ENCODE measurements around the gene USP34. TPM values are rescaled to one million over a fixed set of nuclear protein-coding genes. Genes with fewer than 3 reads are reported as not detected.

Gene USP34
- total RNA-seq, 1 experiment from 2014 or later: 76.3 TPM

DNA sequence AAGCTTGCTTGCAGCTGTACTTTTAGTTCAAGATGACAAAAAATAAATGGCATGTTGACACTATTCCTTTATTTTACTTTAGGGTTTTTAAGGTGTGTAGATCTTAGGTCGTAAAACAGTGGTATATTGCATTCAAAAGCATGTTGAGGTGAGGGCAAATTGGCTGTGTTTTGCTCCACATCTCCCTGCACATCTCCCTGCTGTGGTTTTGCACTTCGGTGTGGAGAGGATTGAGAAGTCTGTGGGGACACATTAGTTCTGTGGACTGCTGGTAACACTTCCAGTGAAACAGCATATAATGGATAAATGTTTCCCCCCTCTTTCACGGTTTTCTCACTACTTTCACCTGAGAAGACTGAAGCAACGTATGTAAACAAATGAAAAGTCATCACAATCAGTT lies 283.8 kb downstream of the USP34 start:
- Histone ChIP-seq H4K20me1 (ENCODE audit: insufficient read depth) (no peaks in the 10 kb centered on the region; the same call in 1 of the 2 replicates), H3K9me2 (ENCODE audit: insufficient read depth) (no peaks in the 10 kb centered on the region), H3K4me3 (replicated peaks in 1 of 2; ENCODE audit: low read depth in 1 of 2, low read length in 2 of 2) (no peak overlapping the region), H3K9ac (ENCODE audit: low read length) (no peak overlapping the region), H3K36me3 (ENCODE audit: control insufficient read depth in 1 of 2, insufficient read depth in 2 of 2, low read length in 2 of 2) (peaks cover 39 to 73% of the 10 kb centered on the region in 2 experiments), H2AFZ (ENCODE audit: low read depth, low read length, poor library complexity, severe bottlenecking) (no peak overlapping the region), H3K4me1 (ENCODE audit: control insufficient read depth in 1 of 2, insufficient read depth in 2 of 2, low read length in 2 of 2) (no peaks in the 10 kb centered on the region), H3K4me2 (ENCODE audit: low read length) (no peak overlapping the region), H3K27me3 (ENCODE audit: insufficient read depth, low read length) (no peaks in the 10 kb centered on the region), H3K79me2 (ENCODE audit: insufficient read depth, low read length) (peaks cover 5% of the 10 kb centered on the region), H3K27ac (ENCODE audit: low read depth, low read length) (no peak overlapping the region), H3K9me3 (ENCODE audit: control insufficient read depth in 1 of 2, insufficient read depth in 1 of 2, low read depth in 1 of 2, low read length in 2 of 2) (no peaks in the 10 kb centered on the region)
- TF ChIP-seq POLR2A (IDR thresholded peaks at IDR 0.05; ENCODE audit: borderline replicate concordance, extremely low read depth, insufficient read depth, insufficient read length) (no peak), POLR2AphosphoS5 (IDR thresholded peaks at IDR 0.05; ENCODE audit: low read depth, low read length) (no peak), YY1 (IDR thresholded peaks at IDR 0.05; ENCODE audit: extremely low read depth, insufficient replicate concordance, low read depth, low read length) (no peak), EGR1 (IDR thresholded peaks at IDR 0.05; ENCODE audit: low read depth) (no peak), CEBPB (IDR thresholded peaks at IDR 0.05; ENCODE audit: low read depth) (no peak), EZH2phosphoT487 (IDR thresholded peaks at IDR 0.05; ENCODE audit: borderline replicate concordance) (no peak), TCF7L2 (IDR thresholded peaks at IDR 0.05; ENCODE audit: borderline replicate concordance, extremely low read depth, insufficient read depth, insufficient read length) (no peak), JUND (IDR thresholded peaks at IDR 0.05) (no peak), ELF1 (IDR thresholded peaks at IDR 0.05; ENCODE audit: borderline replicate concordance, low read depth) (no peak), FOSL1 (IDR thresholded peaks at IDR 0.05; ENCODE audit: low read depth) (no peak), SRF (IDR thresholded peaks at IDR 0.05; ENCODE audit: low read depth) (no peak), ZNF274 (IDR thresholded peaks at IDR 0.05; ENCODE audit: low read depth, low read length) (no peak), ZFX (IDR thresholded peaks at IDR 0.05) (no peak), EZH2 (IDR thresholded peaks at IDR 0.05) (no peak), CBX3 (IDR thresholded peaks at IDR 0.05; ENCODE audit: low read depth) (no peak)
- TF ChIP-seq, protein P1, sequence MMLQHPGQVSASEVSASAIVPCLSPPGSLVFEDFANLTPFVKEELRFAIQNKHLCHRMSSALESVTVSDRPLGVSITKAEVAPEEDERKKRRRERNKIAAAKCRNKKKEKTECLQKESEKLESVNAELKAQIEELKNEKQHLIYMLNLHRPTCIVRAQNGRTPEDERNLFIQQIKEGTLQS (IDR thresholded peaks at IDR 0.05): no peak
- TF ChIP-seq, protein P2, sequence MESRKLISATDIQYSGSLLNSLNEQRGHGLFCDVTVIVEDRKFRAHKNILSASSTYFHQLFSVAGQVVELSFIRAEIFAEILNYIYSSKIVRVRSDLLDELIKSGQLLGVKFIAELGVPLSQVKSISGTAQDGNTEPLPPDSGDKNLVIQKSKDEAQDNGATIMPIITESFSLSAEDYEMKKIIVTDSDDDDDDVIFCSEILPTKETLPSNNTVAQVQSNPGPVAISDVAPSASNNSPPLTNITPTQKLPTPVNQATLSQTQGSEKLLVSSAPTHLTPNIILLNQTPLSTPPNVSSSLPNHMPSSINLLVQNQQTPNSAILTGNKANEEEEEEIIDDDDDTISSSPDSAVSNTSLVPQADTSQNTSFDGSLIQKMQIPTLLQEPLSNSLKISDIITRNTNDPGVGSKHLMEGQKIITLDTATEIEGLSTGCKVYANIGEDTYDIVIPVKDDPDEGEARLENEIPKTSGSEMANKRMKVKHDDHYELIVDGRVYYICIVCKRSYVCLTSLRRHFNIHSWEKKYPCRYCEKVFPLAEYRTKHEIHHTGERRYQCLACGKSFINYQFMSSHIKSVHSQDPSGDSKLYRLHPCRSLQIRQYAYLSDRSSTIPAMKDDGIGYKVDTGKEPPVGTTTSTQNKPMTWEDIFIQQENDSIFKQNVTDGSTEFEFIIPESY (IDR thresholded peaks at IDR 0.05; ENCODE audit: extremely low read depth, insufficient replicate concordance, low read length): no peak
- TF ChIP-seq, protein P3, sequence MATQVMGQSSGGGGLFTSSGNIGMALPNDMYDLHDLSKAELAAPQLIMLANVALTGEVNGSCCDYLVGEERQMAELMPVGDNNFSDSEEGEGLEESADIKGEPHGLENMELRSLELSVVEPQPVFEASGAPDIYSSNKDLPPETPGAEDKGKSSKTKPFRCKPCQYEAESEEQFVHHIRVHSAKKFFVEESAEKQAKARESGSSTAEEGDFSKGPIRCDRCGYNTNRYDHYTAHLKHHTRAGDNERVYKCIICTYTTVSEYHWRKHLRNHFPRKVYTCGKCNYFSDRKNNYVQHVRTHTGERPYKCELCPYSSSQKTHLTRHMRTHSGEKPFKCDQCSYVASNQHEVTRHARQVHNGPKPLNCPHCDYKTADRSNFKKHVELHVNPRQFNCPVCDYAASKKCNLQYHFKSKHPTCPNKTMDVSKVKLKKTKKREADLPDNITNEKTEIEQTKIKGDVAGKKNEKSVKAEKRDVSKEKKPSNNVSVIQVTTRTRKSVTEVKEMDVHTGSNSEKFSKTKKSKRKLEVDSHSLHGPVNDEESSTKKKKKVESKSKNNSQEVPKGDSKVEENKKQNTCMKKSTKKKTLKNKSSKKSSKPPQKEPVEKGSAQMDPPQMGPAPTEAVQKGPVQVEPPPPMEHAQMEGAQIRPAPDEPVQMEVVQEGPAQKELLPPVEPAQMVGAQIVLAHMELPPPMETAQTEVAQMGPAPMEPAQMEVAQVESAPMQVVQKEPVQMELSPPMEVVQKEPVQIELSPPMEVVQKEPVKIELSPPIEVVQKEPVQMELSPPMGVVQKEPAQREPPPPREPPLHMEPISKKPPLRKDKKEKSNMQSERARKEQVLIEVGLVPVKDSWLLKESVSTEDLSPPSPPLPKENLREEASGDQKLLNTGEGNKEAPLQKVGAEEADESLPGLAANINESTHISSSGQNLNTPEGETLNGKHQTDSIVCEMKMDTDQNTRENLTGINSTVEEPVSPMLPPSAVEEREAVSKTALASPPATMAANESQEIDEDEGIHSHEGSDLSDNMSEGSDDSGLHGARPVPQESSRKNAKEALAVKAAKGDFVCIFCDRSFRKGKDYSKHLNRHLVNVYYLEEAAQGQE (IDR thresholded peaks at IDR 0.05; ENCODE audit: low read depth): no peak
- TF ChIP-seq, protein P4, sequence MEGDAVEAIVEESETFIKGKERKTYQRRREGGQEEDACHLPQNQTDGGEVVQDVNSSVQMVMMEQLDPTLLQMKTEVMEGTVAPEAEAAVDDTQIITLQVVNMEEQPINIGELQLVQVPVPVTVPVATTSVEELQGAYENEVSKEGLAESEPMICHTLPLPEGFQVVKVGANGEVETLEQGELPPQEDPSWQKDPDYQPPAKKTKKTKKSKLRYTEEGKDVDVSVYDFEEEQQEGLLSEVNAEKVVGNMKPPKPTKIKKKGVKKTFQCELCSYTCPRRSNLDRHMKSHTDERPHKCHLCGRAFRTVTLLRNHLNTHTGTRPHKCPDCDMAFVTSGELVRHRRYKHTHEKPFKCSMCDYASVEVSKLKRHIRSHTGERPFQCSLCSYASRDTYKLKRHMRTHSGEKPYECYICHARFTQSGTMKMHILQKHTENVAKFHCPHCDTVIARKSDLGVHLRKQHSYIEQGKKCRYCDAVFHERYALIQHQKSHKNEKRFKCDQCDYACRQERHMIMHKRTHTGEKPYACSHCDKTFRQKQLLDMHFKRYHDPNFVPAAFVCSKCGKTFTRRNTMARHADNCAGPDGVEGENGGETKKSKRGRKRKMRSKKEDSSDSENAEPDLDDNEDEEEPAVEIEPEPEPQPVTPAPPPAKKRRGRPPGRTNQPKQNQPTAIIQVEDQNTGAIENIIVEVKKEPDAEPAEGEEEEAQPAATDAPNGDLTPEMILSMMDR (IDR thresholded peaks at IDR 0.05 in 2 of 3, conservative IDR thresholded peaks at IDR 0.05 in 1 of 3; ENCODE audit: borderline replicate concordance in 1 of 3, insufficient read depth in 1 of 3, low read depth in 2 of 3, low read length in 2 of 3): no peak
- ATAC-seq (no peak), DNase-seq (ENCODE audit: low read depth, low spot score) (no peak)
- intact Hi-C loops (cut with micrococcal nuclease): no loop called here
- RAD21 ChIA-PET (ENCODE audit: low non-redundant PET in 1 of 2, low total read pairs in 2 of 2, uncharacterized antibody in 2 of 2, unreplicated experiment in 2 of 2): no interaction called here
- CTCF ChIA-PET: no interaction called here
- POLR2A ChIA-PET: no interaction called here
- BruUV-seq (replicated peaks): no TSS peak

Data from HCT116 (cell line).